Measurements from ENCODE around the gene GPR141. TPM values are rescaled to one million over a fixed set of nuclear protein-coding genes. Genes with fewer than 3 reads are reported as not detected.

GPR141 gene
- total and polyA plus RNA-seq, 2 donors (not counting 3 experiments of a cell fraction or from before 2014, with no cell fraction given): not detected

GRCh38 chr7:37735196-37735595, 51.6 kb downstream of the GPR141 start:
- intact Hi-C loops (cut with micrococcal nuclease): loop anchor here (10.0 kb wide), 1 partner anchor 500 kb away; no protein-coding TSS in a partner anchor
- dilution Hi-C loops (cut with MboI; ENCODE audit: extremely low pct_ligation_motif_present, low sequenced_read_pairs): no loop called here

GRCh38 chr7:37738321-37738720, 54.8 kb downstream of the GPR141 start:
- Histone ChIP-seq H3K9me3 (replicated peaks; ENCODE audit: control insufficient read depth, insufficient read depth, low read length) (no peaks in the 10 kb centered on the region), H3K27me3 (ENCODE audit: control insufficient read depth in 2 of 2, insufficient read depth in 2 of 2, low read length in 2 of 2) (no peaks in the 10 kb centered on the region), H3K4me1 (ENCODE audit: control insufficient read depth, extremely low read depth, insufficient read depth, low read length) (no peaks in the 10 kb centered on the region), H3K4me3 (replicated peaks in 1 of 3; ENCODE audit: insufficient read depth in 1 of 3, low read depth in 1 of 3, low read length in 3 of 3) (no peak overlapping the region), H3K36me3 (ENCODE audit: control insufficient read depth in 2 of 2, extremely low read depth in 1 of 2, insufficient read depth in 2 of 2, low read length in 2 of 2) (no peaks in the 10 kb centered on the region), H2AFZ (ENCODE audit: low read depth, low read length) (no peak overlapping the region), H3K9ac (replicated peaks; ENCODE audit: extremely low read depth, insufficient read depth, low read length) (no peak overlapping the region), H3K9me1 (replicated peaks; ENCODE audit: control insufficient read depth, extremely low read depth, insufficient read depth, low read length) (no peaks in the 10 kb centered on the region), H3K79me2 (ENCODE audit: control insufficient read depth, insufficient read depth, low read length) (no peaks in the 10 kb centered on the region), H3K4me2 (ENCODE audit: insufficient read depth, low read length) (no peak overlapping the region), H3K27ac (ENCODE audit: insufficient read depth, low read depth, low read length) (no peak overlapping the region), H4K20me1 (replicated peaks; ENCODE audit: control insufficient read depth, extremely low read depth, insufficient read depth, low read length) (no peaks in the 10 kb centered on the region)
- BruUV-seq (replicated peaks): no TSS peak
- intact Hi-C loops (cut with micrococcal nuclease): loop anchor here (10.0 kb wide), 1 partner anchor 504 kb away; no protein-coding TSS in a partner anchor
- CTCF ChIA-PET: no interaction called here
- dilution Hi-C loops (cut with MboI; ENCODE audit: extremely low pct_ligation_motif_present, low sequenced_read_pairs): no loop called here
- POLR2A ChIA-PET: no interaction called here
- TF ChIP-seq FOS (IDR thresholded peaks at IDR 0.05; ENCODE audit: borderline replicate concordance, insufficient read depth, low read length) (no peak), CTCF (IDR thresholded peaks at IDR 0.05; ENCODE audit: extremely low read depth in 1 of 2, insufficient read depth in 1 of 2, low read depth in 1 of 2, low read length in 2 of 2) (no peak), MYC (IDR thresholded peaks at IDR 0.05; ENCODE audit: low read depth, low read length) (no peak), EZH2 (IDR thresholded peaks at IDR 0.05; ENCODE audit: borderline replicate concordance, low read depth, low read length, severe bottlenecking) (no peak), GATA2 (IDR thresholded peaks at IDR 0.05; ENCODE audit: insufficient read depth, insufficient read length, low read depth, low read length) (no peak), POLR2AphosphoS5 (IDR thresholded peaks at IDR 0.05; ENCODE audit: insufficient read depth, low read depth, low read length) (no peak), POLR2A (IDR thresholded peaks at IDR 0.05; ENCODE audit: low read depth, low read length) (no peak), MAX (IDR thresholded peaks at IDR 0.05; ENCODE audit: insufficient read depth, insufficient read length) (no peak), JUN (IDR thresholded peaks at IDR 0.05; ENCODE audit: borderline replicate concordance, insufficient read depth, insufficient read length, low read depth) (no peak)
- DNase-seq (ENCODE audit: low read depth, low spot score) (no peak), FAIRE-seq (no peak)

More at GRCh38 chr7:37735196-37735595, 51.6 kb downstream of the GPR141 start:
- Histone ChIP-seq H3K9ac (replicated peaks; ENCODE audit: extremely low read depth, insufficient read depth, low read length) (no peak overlapping the region), H2AFZ (ENCODE audit: low read depth, low read length) (no peak overlapping the region), H3K79me2 (ENCODE audit: control insufficient read depth, insufficient read depth, low read length) (no peaks in the 10 kb centered on the region), H3K4me2 (ENCODE audit: insufficient read depth, low read length) (no peak overlapping the region), H3K4me1 (ENCODE audit: control insufficient read depth, extremely low read depth, insufficient read depth, low read length) (no peaks in the 10 kb centered on the region), H3K36me3 (ENCODE audit: control insufficient read depth in 2 of 2, extremely low read depth in 1 of 2, insufficient read depth in 2 of 2, low read length in 2 of 2) (no peaks in the 10 kb centered on the region), H3K9me1 (replicated peaks; ENCODE audit: control insufficient read depth, extremely low read depth, insufficient read depth, low read length) (no peaks in the 10 kb centered on the region), H4K20me1 (replicated peaks; ENCODE audit: control insufficient read depth, extremely low read depth, insufficient read depth, low read length) (no peaks in the 10 kb centered on the region), H3K9me3 (replicated peaks; ENCODE audit: control insufficient read depth, insufficient read depth, low read length) (no peaks in the 10 kb centered on the region), H3K27ac (ENCODE audit: insufficient read depth, low read depth, low read length) (no peak overlapping the region), H3K4me3 (replicated peaks in 1 of 3; ENCODE audit: insufficient read depth in 1 of 3, low read depth in 1 of 3, low read length in 3 of 3) (no peak overlapping the region), H3K27me3 (ENCODE audit: control insufficient read depth in 2 of 2, insufficient read depth in 2 of 2, low read length in 2 of 2) (peaks cover 2% of the 10 kb centered on the region in 2 experiments)
- ChIA-PET CTCF (interaction anchor here (1.2 kb wide), 1 partner anchor 1248 kb away, joined by 3 read pairs; no protein-coding TSS in a partner anchor), POLR2A (no interaction called here)
- DNase-seq (ENCODE audit: low read depth, low spot score) (no peak), FAIRE-seq (no peak)
- BruUV-seq (replicated peaks): no TSS peak
- TF ChIP-seq MAX (IDR thresholded peaks at IDR 0.05; ENCODE audit: insufficient read depth, insufficient read length) (no peak), POLR2AphosphoS5 (IDR thresholded peaks at IDR 0.05; ENCODE audit: insufficient read depth, low read depth, low read length) (no peak)
